Endodermal cell (in vitro differentiated cells): Measurements from ENCODE around the gene STAT3. TPM values are rescaled to one million over a fixed set of nuclear protein-coding genes. Genes with fewer than 3 reads are reported as not detected.

Experiments
- DNase-seq: peaks from one replicate; pipeline ENCODE4 v3.0.0-alpha.2; 2017
- H3K27ac ChIP-seq: 2 replicates; pipeline ENCODE4 v1.5.1; 2013; ENCODE audit warnings: mild to moderate bottlenecking, low read depth, low read length, moderate library complexity
- H3K27me3 ChIP-seq: 2 replicates; pipeline ENCODE4 v1.6.1; 2013; ENCODE audit warnings: mild to moderate bottlenecking, low read length, moderate library complexity; ENCODE audit not compliant: insufficient read depth, control insufficient read depth, poor library complexity, severe bottlenecking
- H3K36me3 ChIP-seq: 2 replicates; pipeline ENCODE4 v1.7.0; 2013; ENCODE audit warnings: mild to moderate bottlenecking, low read length, moderate library complexity; ENCODE audit not compliant: control insufficient read depth, insufficient read depth
- H3K4me1 ChIP-seq: one replicate; pipeline ENCODE4 v1.7.0; 2013; ENCODE audit warnings: low read length; ENCODE audit not compliant: control insufficient read depth, insufficient read depth
- H3K4me3 ChIP-seq: 2 replicates; pipeline ENCODE4 v1.5.1; 2013; ENCODE audit warnings: mild to moderate bottlenecking, low read length, moderate library complexity
- H3K9ac ChIP-seq: 2 replicates; pipeline ENCODE4 v1.6.1; 2013; ENCODE audit warnings: mild to moderate bottlenecking, low read length, moderate library complexity; ENCODE audit not compliant: poor library complexity, severe bottlenecking; ENCODE audit errors: extremely low read depth
- H3K9me3 ChIP-seq: 2 replicates; pipeline ENCODE4 v1.6.1; 2013; ENCODE audit warnings: mild to moderate bottlenecking, low read length, moderate library complexity; ENCODE audit not compliant: control insufficient read depth
- H3K27ac Mint-ChIP-seq: 2 replicates; pipeline ENCODE4 v1.8.0; 2020; ENCODE audit warnings: mixed read lengths
- H3K27me3 Mint-ChIP-seq: 2 replicates; pipeline ENCODE4 v1.8.0; 2021; ENCODE audit warnings: mild to moderate bottlenecking, mixed read lengths; ENCODE audit not compliant: insufficient read depth
- H3K36me3 Mint-ChIP-seq: 2 replicates; pipeline ENCODE4 v1.8.0; 2020; ENCODE audit warnings: low read depth, mixed read lengths
- H3K4me1 Mint-ChIP-seq: 2 replicates; pipeline ENCODE4 v1.8.0; 2020; ENCODE audit warnings: mixed read lengths
- H3K4me3 Mint-ChIP-seq: 2 replicates; pipeline ENCODE4 v1.8.0; 2020; ENCODE audit warnings: mild to moderate bottlenecking, moderate library complexity, mixed read lengths
- H3K9me3 Mint-ChIP-seq: 2 replicates; pipeline ENCODE4 v1.8.0; 2020; ENCODE audit warnings: mild to moderate bottlenecking, mixed read lengths
- WGBS, 2 experiments: methylation state at CpG; one replicate each; pipeline versions ENCODE4 v1.1.5 to v1.1.7; 2013; ENCODE audit warnings: missing lambda C conversion rate in 2 of 2, mixed read lengths in 1 of 2; ENCODE audit not compliant: insufficient coverage in 1 of 2, insufficient read length in 1 of 2; 5-methylcytosine and 5-hydroxymethylcytosine counted together
- total RNA-seq, 2 donors: library from RNA; stranded (reverse); fragmentation: NEBNext Ultra II Directional in 1 of 2; extraction: Animal tissue kit (Norgen Biotek cat#: 25700) in 1 of 2; gene quantifications; 2 replicates in 1 of 2; 3 replicates in 1 of 2; pipeline ENCODE4 v1.2.1, GENCODE V29; 2021
- TF ChIP-seq, protein P1 (sequence below): fragments of 200-600 bp; sonication (generic); conservative IDR thresholded peaks from 2 replicates; pipeline ENCODE4 v1.5.0; 2021; ENCODE audit warnings: antibody characterized with exemption, mild to moderate bottlenecking

The STAT3 gene
- total RNA-seq, 2 donors from 2014 or later: 27.5 to 32.4 TPM

- H3K36me3 Mint-ChIP-seq: no peaks in the 10 kb centered on the region
- no peaks in the 10 kb centered on the region for H3K4me1 ChIP-seq
- peak; percentile 49 for DNase-seq
- H3K4me3 Mint-ChIP-seq: peak overlapping the region; percentile 48
- no peaks in the 10 kb centered on the region for H3K9me3 Mint-ChIP-seq
- WGBS, 2 experiments: 87 to 89% methylated on average over 1 to 5 of the region's 5 CpGs
- H3K27ac ChIP-seq: no peak overlapping the region
- H3K4me3 ChIP-seq: no peak overlapping the region
- H3K4me1 Mint-ChIP-seq: peaks cover 3% of the 10 kb centered on the region
- no peak overlapping the region for H3K27ac Mint-ChIP-seq
- H3K9ac ChIP-seq: no peak overlapping the region
- H3K9me3 ChIP-seq: no peaks in the 10 kb centered on the region
- H3K36me3 ChIP-seq: no peaks in the 10 kb centered on the region
- peaks cover 45% of the 10 kb centered on the region for H3K27me3 ChIP-seq
- H3K27me3 Mint-ChIP-seq: peaks cover 37% of the 10 kb centered on the region
- TF ChIP-seq, protein P1, sequence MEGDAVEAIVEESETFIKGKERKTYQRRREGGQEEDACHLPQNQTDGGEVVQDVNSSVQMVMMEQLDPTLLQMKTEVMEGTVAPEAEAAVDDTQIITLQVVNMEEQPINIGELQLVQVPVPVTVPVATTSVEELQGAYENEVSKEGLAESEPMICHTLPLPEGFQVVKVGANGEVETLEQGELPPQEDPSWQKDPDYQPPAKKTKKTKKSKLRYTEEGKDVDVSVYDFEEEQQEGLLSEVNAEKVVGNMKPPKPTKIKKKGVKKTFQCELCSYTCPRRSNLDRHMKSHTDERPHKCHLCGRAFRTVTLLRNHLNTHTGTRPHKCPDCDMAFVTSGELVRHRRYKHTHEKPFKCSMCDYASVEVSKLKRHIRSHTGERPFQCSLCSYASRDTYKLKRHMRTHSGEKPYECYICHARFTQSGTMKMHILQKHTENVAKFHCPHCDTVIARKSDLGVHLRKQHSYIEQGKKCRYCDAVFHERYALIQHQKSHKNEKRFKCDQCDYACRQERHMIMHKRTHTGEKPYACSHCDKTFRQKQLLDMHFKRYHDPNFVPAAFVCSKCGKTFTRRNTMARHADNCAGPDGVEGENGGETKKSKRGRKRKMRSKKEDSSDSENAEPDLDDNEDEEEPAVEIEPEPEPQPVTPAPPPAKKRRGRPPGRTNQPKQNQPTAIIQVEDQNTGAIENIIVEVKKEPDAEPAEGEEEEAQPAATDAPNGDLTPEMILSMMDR: no peak
Measured at GRCh38 chr17:42286411-42287221, 101.6 kb downstream of the STAT3 start.

GRCh38 chr17:42285346-42286050 lies 102.7 kb downstream of the STAT3 start:
- Mint-ChIP-seq H3K36me3 (no peaks in the 10 kb centered on the region), H3K27me3 (peaks cover 35% of the 10 kb centered on the region), H3K4me1 (peaks cover 3% of the 10 kb centered on the region), H3K9me3 (no peaks in the 10 kb centered on the region), H3K27ac (no peak overlapping the region), H3K4me3 (no peak overlapping the region)
- Histone ChIP-seq H3K4me3 (no peak overlapping the region), H3K4me1 (no peaks in the 10 kb centered on the region), H3K9me3 (no peaks in the 10 kb centered on the region), H3K27ac (no peak overlapping the region), H3K36me3 (no peaks in the 10 kb centered on the region), H3K27me3 (peaks cover 41% of the 10 kb centered on the region), H3K9ac (no peak overlapping the region)
- 88 to 90% methylated on average over 4 to 10 of the region's 11 CpGs for WGBS, 2 experiments
- TF ChIP-seq, protein P1: no peak
- peak; percentile 27 for DNase-seq

- TF ChIP-seq, protein P1: no peak
- H3K9ac ChIP-seq: no peak overlapping the region
- no peaks in the 10 kb centered on the region for H3K4me1 ChIP-seq
- Mint-ChIP-seq H3K27me3 (peaks cover 26% of the 10 kb centered on the region), H3K27ac (no peak overlapping the region), H3K36me3 (no peaks in the 10 kb centered on the region), H3K4me1 (peaks cover 3% of the 10 kb centered on the region), H3K4me3 (no peak overlapping the region), H3K9me3 (no peaks in the 10 kb centered on the region)
- H3K27me3 ChIP-seq: peaks cover 32% of the 10 kb centered on the region
- peak; percentile 40 for DNase-seq
- no peaks in the 10 kb centered on the region for H3K9me3 ChIP-seq
- 93 to 94% methylated on average over 5 to 7 of the region's 7 CpGs for WGBS, 2 experiments
- no peak overlapping the region for H3K27ac ChIP-seq
- H3K36me3 ChIP-seq: no peaks in the 10 kb centered on the region
- H3K4me3 ChIP-seq: no peak overlapping the region
Measured at GRCh38 chr17:42284566-42284965, 103.7 kb downstream of the STAT3 start.
